H9 (cell line): ENCODE results near the gene DPAGT1. TPM values are rescaled to one million over a fixed set of nuclear protein-coding genes. Genes with fewer than 3 reads are reported as not detected.
A peak's percentile ranks its signal among the peaks of the same experiment; 100 is the strongest.

ENCODE experiments used
- DNase-seq: peaks from one replicate; pipeline ENCODE4 v3.0.0-alpha.2; 2017
- H2AFZ ChIP-seq: one replicate; pipeline ENCODE4 v1.6.1; 2013; ENCODE audit warnings: mild to moderate bottlenecking, low read length, control low read depth, moderate library complexity
- H2AK5ac ChIP-seq: 2 replicates; pipeline ENCODE4 v1.6.1; 2013; ENCODE audit warnings: low read length, control low read depth, mixed read lengths; ENCODE audit not compliant: insufficient read length
- H2BK120ac ChIP-seq: one replicate; pipeline ENCODE4 v1.6.1; 2013; ENCODE audit warnings: low read depth, mild to moderate bottlenecking, low read length, control low read depth, inconsistent platforms; ENCODE audit not compliant: poor library complexity, severe bottlenecking
- H2BK12ac ChIP-seq: 2 replicates; pipeline ENCODE4 v1.6.1; 2013; ENCODE audit warnings: low read length, control low read depth, mixed read lengths, low read depth; ENCODE audit not compliant: insufficient read length
- H2BK15ac ChIP-seq: 2 replicates; pipeline ENCODE4 v1.6.1; 2013; ENCODE audit warnings: low read depth, low read length, control low read depth
- H2BK20ac ChIP-seq: one replicate; pipeline ENCODE4 v1.6.1; 2013; ENCODE audit warnings: low read depth, mild to moderate bottlenecking, low read length, control low read depth, inconsistent platforms; ENCODE audit not compliant: poor library complexity, severe bottlenecking
- H2BK5ac ChIP-seq: 2 replicates; pipeline ENCODE4 v1.6.1; 2013; ENCODE audit warnings: low read length, control low read depth, mixed read lengths; ENCODE audit not compliant: insufficient read length
- H3K14ac ChIP-seq: 2 replicates; pipeline ENCODE4 v1.6.1; 2013; ENCODE audit warnings: low read length, control low read depth; ENCODE audit not compliant: insufficient read depth
- H3K18ac ChIP-seq: 2 replicates; pipeline ENCODE4 v1.6.1; 2013; ENCODE audit warnings: low read depth, mild to moderate bottlenecking, mixed read lengths, low read length, control low read depth; ENCODE audit not compliant: insufficient read length
- H3K23ac ChIP-seq: 2 replicates; pipeline ENCODE4 v1.6.1; 2013; ENCODE audit warnings: low read length, control low read depth, mixed read lengths, low read depth; ENCODE audit not compliant: insufficient read length
- H3K23me2 ChIP-seq: 2 replicates; pipeline ENCODE4 v1.6.1; 2013; ENCODE audit warnings: low read depth, mild to moderate bottlenecking, mixed read lengths, low read length, control low read depth; ENCODE audit not compliant: insufficient read length, poor library complexity, severe bottlenecking
- H3K27ac ChIP-seq: 2 replicates; pipeline ENCODE4 v1.5.1; 2013; ENCODE audit warnings: low read length, control low read depth, mixed read lengths, low read depth; ENCODE audit not compliant: insufficient read length
- H3K27me3 ChIP-seq: 2 replicates; pipeline ENCODE4 v1.6.1; 2013; ENCODE audit warnings: low read length, control low read depth, inconsistent platforms; ENCODE audit not compliant: insufficient read depth
- H3K4ac ChIP-seq: 2 replicates; pipeline ENCODE4 v1.6.1; 2013; ENCODE audit warnings: low read depth, mild to moderate bottlenecking, control low read depth, inconsistent platforms, low read length, moderate library complexity
- H3K4me1 ChIP-seq: 2 replicates; pipeline ENCODE4 v1.6.1; 2013; ENCODE audit warnings: low read length, control low read depth, inconsistent platforms; ENCODE audit not compliant: insufficient read depth
- H3K4me2 ChIP-seq: 2 replicates; pipeline ENCODE4 v1.6.1; 2013; ENCODE audit warnings: low read length, control low read depth, mixed read lengths; ENCODE audit not compliant: insufficient read length, insufficient read depth
- H3K56ac ChIP-seq: 2 replicates; pipeline ENCODE4 v1.6.1; 2013; ENCODE audit warnings: low read depth, mild to moderate bottlenecking, mixed read lengths, low read length, control low read depth; ENCODE audit not compliant: insufficient read length
- H3K79me1 ChIP-seq: 2 replicates; pipeline ENCODE4 v1.6.1; 2013; ENCODE audit warnings: low read depth, mild to moderate bottlenecking, moderate library complexity, low read length, control low read depth, inconsistent platforms; ENCODE audit not compliant: insufficient read depth, poor library complexity, severe bottlenecking
- H3K79me2 ChIP-seq: 2 replicates; pipeline ENCODE4 v1.6.1; 2013; ENCODE audit warnings: low read length, control low read depth, inconsistent platforms; ENCODE audit not compliant: insufficient read depth
- H3K9ac ChIP-seq: 2 replicates; pipeline ENCODE4 v1.6.1; 2013; ENCODE audit warnings: low read length, control low read depth, mixed read lengths; ENCODE audit not compliant: insufficient read length; ENCODE audit errors: extremely low read depth
- H3K9me3 ChIP-seq: one replicate; pipeline ENCODE4 v1.6.1; 2013; ENCODE audit warnings: low read depth, low read length, inconsistent platforms; ENCODE audit not compliant: control insufficient read depth
- H3T11ph ChIP-seq: one replicate; pipeline ENCODE4 v1.6.1; 2013; ENCODE audit warnings: mild to moderate bottlenecking, low read length, control low read depth, inconsistent platforms
- H4K20me1 ChIP-seq: one replicate; pipeline ENCODE4 v1.6.1; 2013; ENCODE audit not compliant: control insufficient read depth, insufficient read length, insufficient read depth
- H4K5ac ChIP-seq: 2 replicates; pipeline ENCODE4 v1.6.1; 2013; ENCODE audit warnings: low read depth, mild to moderate bottlenecking, mixed read lengths, low read length, control low read depth; ENCODE audit not compliant: insufficient read length
- H4K8ac ChIP-seq: replicated peaks from 2 replicates; pipeline ENCODE4 v1.6.1; 2013; ENCODE audit warnings: low read length, control low read depth, mixed read lengths, low read depth; ENCODE audit not compliant: insufficient read length
- H4K91ac ChIP-seq: 2 replicates; pipeline ENCODE4 v1.6.1; 2013; ENCODE audit warnings: low read depth, mild to moderate bottlenecking, moderate library complexity, mixed read lengths, low read length, control low read depth; ENCODE audit not compliant: insufficient read length
- H3K27ac Mint-ChIP-seq, 3 experiments: 2 replicates in 2 of 3; 3 replicates in 1 of 3; pipeline ENCODE4 v1.8.0; 2020 to 2021; ENCODE audit warnings: mixed read lengths in 3 of 3, mild to moderate bottlenecking in 1 of 3, moderate library complexity in 1 of 3
- H3K27me3 Mint-ChIP-seq: 2 replicates; pipeline ENCODE4 v1.8.0; 2021; ENCODE audit warnings: low read depth, mild to moderate bottlenecking, moderate library complexity, mixed read lengths
- H3K36me3 Mint-ChIP-seq, 3 experiments: 2 replicates in 2 of 3; 3 replicates in 1 of 3; pipeline ENCODE4 v1.8.0; 2020 to 2021; ENCODE audit warnings: low read depth in 3 of 3, mixed read lengths in 3 of 3; ENCODE audit not compliant: insufficient read depth in 1 of 3
- H3K4me1 Mint-ChIP-seq, 2 experiments: 2 replicates each; pipeline ENCODE4 v1.8.0; 2020; ENCODE audit warnings: mixed read lengths in 2 of 2
- H3K4me3 Mint-ChIP-seq, 2 experiments: 2 replicates in 1 of 2; 3 replicates in 1 of 2; pipeline ENCODE4 v1.8.0; 2020 to 2021; ENCODE audit warnings: mild to moderate bottlenecking in 2 of 2, mixed read lengths in 2 of 2, moderate library complexity in 1 of 2
- H3K9me3 Mint-ChIP-seq, 2 experiments: 2 replicates in 1 of 2; 3 replicates in 1 of 2; pipeline ENCODE4 v1.8.0; 2020; ENCODE audit warnings: mild to moderate bottlenecking in 2 of 2, mixed read lengths in 2 of 2, moderate library complexity in 1 of 2
- CTCF ChIP-seq: fragments of 200-600 bp; sonication (generic); conservative IDR thresholded peaks from 3 replicates; pipeline ENCODE4 v1.8.0; 2021; ENCODE audit warnings: antibody characterized with exemption, mild to moderate bottlenecking
- WGBS: extraction: QIAGEN DNeasy Blood & Tissue Kit; methylation state at CpG from one replicate; pipeline ENCODE4 v1.1.7; 2013; ENCODE audit warnings: missing lambda C conversion rate, low lambda C conversion rate, mixed read lengths; ENCODE audit not compliant: insufficient read length; ENCODE audit errors: extremely low coverage; 5-methylcytosine and 5-hydroxymethylcytosine counted together
- total RNA-seq: library from RNA; stranded (reverse); gene quantifications from 2 replicates; pipeline ENCODE4 v1.2.1, GENCODE V29; 2021

The DPAGT1 gene
- total RNA-seq, 1 experiment from 2014 or later = 43.6 TPM

- H4K91ac ChIP-seq = no peak overlapping the region
- no peaks in the 10 kb centered on the region; a peak in 2 of 7 replicates for H3K36me3 Mint-ChIP-seq
- no peak overlapping the region for H2BK120ac ChIP-seq
- no peak overlapping the region for H3T11ph ChIP-seq
- H3K27me3 ChIP-seq = no peaks in the 10 kb centered on the region
- H3K9me3 Mint-ChIP-seq = no peaks in the 10 kb centered on the region; a peak in 1 of 5 replicates
- TF ChIP-seq CTCF = no peak
- H3K14ac ChIP-seq = no peak overlapping the region
- no peaks in the 10 kb centered on the region for H3K79me1 ChIP-seq
- H4K20me1 ChIP-seq = no peaks in the 10 kb centered on the region
- H2BK20ac ChIP-seq = no peak overlapping the region
- no peaks in the 10 kb centered on the region for H3K23me2 ChIP-seq
- H3K27ac ChIP-seq = no peak overlapping the region
- H2BK15ac ChIP-seq = no peak overlapping the region
- peaks cover 4% of the 10 kb centered on the region for H3K27me3 Mint-ChIP-seq
- H3K27ac Mint-ChIP-seq = 0 out of 7 replicates have a peak overlapping the region, but pooled peaks of 1 of the 3 experiments have one; percentile 28
- no peak overlapping the region for H2AFZ ChIP-seq
- H3K79me2 ChIP-seq = no peaks in the 10 kb centered on the region
- no peak overlapping the region for H3K4me2 ChIP-seq
- H3K9me3 ChIP-seq = no peaks in the 10 kb centered on the region
- no peak overlapping the region for H4K8ac ChIP-seq
- no peak overlapping the region for H4K5ac ChIP-seq
- H3K9ac ChIP-seq = no peak overlapping the region
- no peak overlapping the region for H3K18ac ChIP-seq
- H2AK5ac ChIP-seq = no peak overlapping the region
- H3K23ac ChIP-seq = no peak overlapping the region
- no peak overlapping the region for H2BK5ac ChIP-seq
- no peak overlapping the region for H3K56ac ChIP-seq
- H3K4ac ChIP-seq = no peak overlapping the region
- WGBS = no CpG with 5 or more reads among the region's 9 CpGs
- H2BK12ac ChIP-seq = no peak overlapping the region
- 0 out of 2 replicates have a peak, but pooled peaks cover under 1% of the 10 kb centered on the region for H3K4me1 ChIP-seq
- no peak for DNase-seq
- no peak overlapping the region for H3K4me3 Mint-ChIP-seq
- H3K4me1 Mint-ChIP-seq = peaks cover 11 to 22% of the 10 kb centered on the region in 2 experiments
Observed at GRCh38 chr11:119113716-119114115, 12.1 kb upstream of the DPAGT1 start.
